Keratinocyte (primary cell): ENCODE measurements around the gene PHOSPHO1.

Experiments used
- EZH2 ChIP-seq: IDR thresholded peaks from one replicate; pipeline ENCODE4 v1.6.1; 2012; ENCODE audit warnings: inconsistent platforms, mild to moderate bottlenecking, low read length, moderate library complexity
- TF ChIP-seq, protein P1 (sequence below), 3 experiments: IDR thresholded peaks in 1 of 3; conservative IDR thresholded peaks in 1 of 3; optimal IDR thresholded peaks in 1 of 3; 2 replicates in 2 of 3; 3 replicates in 1 of 3; pipeline versions ENCODE3 to v1.5.1; 2011; ENCODE audit warnings: low read length in 3 of 3, mild to moderate bottlenecking in 3 of 3, moderate library complexity in 2 of 3, control low read depth in 1 of 3, inconsistent platforms in 1 of 3; ENCODE audit not compliant: insufficient read depth in 2 of 3; ENCODE audit errors: extremely low read depth in 1 of 3

DNA sequence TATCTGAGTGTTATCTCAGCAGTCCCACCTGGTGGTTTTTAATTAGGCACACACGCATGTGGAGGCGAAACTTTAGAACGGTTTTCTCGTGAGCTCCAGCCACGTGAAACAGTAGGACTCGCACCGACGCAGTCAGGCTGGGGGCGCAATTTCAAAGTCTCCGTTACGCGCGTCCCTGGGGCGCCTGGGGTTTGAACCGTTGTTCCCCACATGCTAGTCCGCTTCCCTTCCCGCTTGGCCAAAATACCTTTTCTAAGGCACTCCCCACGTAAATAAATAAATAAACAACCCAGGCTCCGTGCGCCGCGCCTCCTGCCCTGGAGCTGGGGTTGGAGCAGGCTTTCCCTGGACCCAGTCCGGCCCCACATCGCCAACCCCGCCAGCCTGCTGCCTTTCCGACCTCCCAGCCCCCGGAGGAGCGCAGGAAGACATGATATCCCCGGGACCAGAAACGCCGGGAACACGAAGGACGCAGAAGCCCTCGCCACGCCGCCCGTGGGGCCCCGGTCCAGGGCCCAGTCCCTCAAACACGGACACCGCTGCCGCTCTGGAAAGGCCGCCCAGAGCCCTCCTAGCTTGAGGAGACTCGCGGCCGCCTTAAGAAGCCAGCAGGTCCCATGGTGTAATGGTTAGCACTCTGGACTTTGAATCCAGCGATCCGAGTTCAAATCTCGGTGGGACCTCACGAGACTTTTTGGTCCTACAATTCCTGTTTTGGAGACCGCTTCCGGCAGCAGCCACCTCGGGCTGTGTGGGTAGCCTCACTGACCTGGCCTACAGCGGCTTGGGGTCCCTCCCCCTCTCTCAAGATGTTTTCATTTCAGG is 38.5 kb downstream of the PHOSPHO1 start:
- TF ChIP-seq, protein P1, sequence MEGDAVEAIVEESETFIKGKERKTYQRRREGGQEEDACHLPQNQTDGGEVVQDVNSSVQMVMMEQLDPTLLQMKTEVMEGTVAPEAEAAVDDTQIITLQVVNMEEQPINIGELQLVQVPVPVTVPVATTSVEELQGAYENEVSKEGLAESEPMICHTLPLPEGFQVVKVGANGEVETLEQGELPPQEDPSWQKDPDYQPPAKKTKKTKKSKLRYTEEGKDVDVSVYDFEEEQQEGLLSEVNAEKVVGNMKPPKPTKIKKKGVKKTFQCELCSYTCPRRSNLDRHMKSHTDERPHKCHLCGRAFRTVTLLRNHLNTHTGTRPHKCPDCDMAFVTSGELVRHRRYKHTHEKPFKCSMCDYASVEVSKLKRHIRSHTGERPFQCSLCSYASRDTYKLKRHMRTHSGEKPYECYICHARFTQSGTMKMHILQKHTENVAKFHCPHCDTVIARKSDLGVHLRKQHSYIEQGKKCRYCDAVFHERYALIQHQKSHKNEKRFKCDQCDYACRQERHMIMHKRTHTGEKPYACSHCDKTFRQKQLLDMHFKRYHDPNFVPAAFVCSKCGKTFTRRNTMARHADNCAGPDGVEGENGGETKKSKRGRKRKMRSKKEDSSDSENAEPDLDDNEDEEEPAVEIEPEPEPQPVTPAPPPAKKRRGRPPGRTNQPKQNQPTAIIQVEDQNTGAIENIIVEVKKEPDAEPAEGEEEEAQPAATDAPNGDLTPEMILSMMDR (optimal IDR thresholded peaks at IDR 0.05 in 1 of 3, IDR thresholded peaks at IDR 0.05 in 1 of 3, conservative IDR thresholded peaks at IDR 0.05 in 1 of 3; ENCODE audit: extremely low read depth in 1 of 3, insufficient read depth in 2 of 3, low read length in 3 of 3), result peak in 2 of 3 experiments; percentile 62 to 64
- TF ChIP-seq EZH2, result no peak
